Endothelial cell of umbilical vein (primary cell): ENCODE measurements around the gene CBX2. TPM values are rescaled to one million over a fixed set of nuclear protein-coding genes. Genes with fewer than 3 reads are reported as not detected.

Experiments used
- BruUV-seq: library from RNA; stranded (reverse); fragments of 400-500 nt; replicated peaks from 2 replicates; lab custom pipeline; 2021; lab: Mats Ljungman, UMichigan
- CTCF ChIA-PET: fragments of 300-600, 350-600 bp; sonication (Branson Sonifier 250); formaldehyde crosslinking; loops from one replicate; lab custom pipeline; 2021; ENCODE audit warnings: antibody characterized with exemption, inconsistent platforms; lab: Charles Lee
- POLR2A ChIA-PET: fragments of 300-600, 350-600 bp; sonication (Branson Sonifier 250); formaldehyde crosslinking; loops from one replicate; lab custom pipeline; 2021; ENCODE audit warnings: antibody characterized with exemption, inconsistent platforms; lab: Charles Lee
- DNase-seq: peaks from one replicate; pipeline ENCODE4 v3.0.0-alpha.2; 2011; ENCODE audit warnings: low read depth, low spot score
- FAIRE-seq: peaks from 2 replicates; lab custom pipeline; 2011; peaks lifted over from hg19 to GRCh38; lab: Jason Lieb, UNC
- H2AFZ ChIP-seq: 2 replicates; pipeline ENCODE4 v1.6.0; 2012; ENCODE audit warnings: low read depth, low read length, control low read depth, inconsistent platforms
- H3K27ac ChIP-seq: 2 replicates; pipeline ENCODE4 v1.5.1; 2011; ENCODE audit warnings: low read depth, mild to moderate bottlenecking, control low read depth, low read length, moderate library complexity; ENCODE audit not compliant: insufficient read depth
- H3K27me3 ChIP-seq, 2 experiments: 2 replicates each; pipeline versions ENCODE4 v1.6.0 to v1.6.1; 2011; ENCODE audit warnings: low read length in 2 of 2, mixed read lengths in 1 of 2; ENCODE audit not compliant: control insufficient read depth in 2 of 2, insufficient read depth in 2 of 2
- H3K36me3 ChIP-seq, 2 experiments: 2 replicates in 1 of 2; 3 replicates in 1 of 2; pipeline ENCODE4 v1.5.1; 2011; ENCODE audit warnings: low read length in 2 of 2, mild to moderate bottlenecking in 1 of 2, moderate library complexity in 1 of 2; ENCODE audit not compliant: control insufficient read depth in 2 of 2, insufficient read depth in 2 of 2; ENCODE audit errors: extremely low read depth in 1 of 2
- H3K4me1 ChIP-seq: 3 replicates; pipeline ENCODE4 v1.5.1; 2011; ENCODE audit warnings: mild to moderate bottlenecking, low read length; ENCODE audit not compliant: control insufficient read depth, insufficient read depth; ENCODE audit errors: extremely low read depth
- H3K4me2 ChIP-seq: 2 replicates; pipeline ENCODE4 v1.6.1; 2011; ENCODE audit warnings: low read length, control low read depth, mixed read lengths; ENCODE audit not compliant: insufficient read depth
- H3K4me3 ChIP-seq, 3 experiments: fragments of 200-600 bp in 1 of 3; sonication (generic), shearing (Covaris generic) in 1 of 3; replicated peaks in 1 of 3; 2 replicates each; pipeline ENCODE4 v1.5.1; 2011 to 2016; ENCODE audit warnings: control low read depth in 3 of 3, low read length in 3 of 3, mild to moderate bottlenecking in 2 of 3, inconsistent platforms in 1 of 3, low read depth in 1 of 3, moderate library complexity in 1 of 3; ENCODE audit not compliant: insufficient read depth in 1 of 3
- H3K79me2 ChIP-seq: 2 replicates; pipeline ENCODE4 v1.6.0; 2012; ENCODE audit warnings: low read length, inconsistent platforms; ENCODE audit not compliant: control insufficient read depth, insufficient read depth
- H3K9ac ChIP-seq: replicated peaks from 2 replicates; pipeline ENCODE3; 2011; ENCODE audit warnings: low read length, control low read depth; ENCODE audit not compliant: insufficient read depth; ENCODE audit errors: extremely low read depth
- H3K9me1 ChIP-seq: replicated peaks from 3 replicates; pipeline ENCODE4 v1.6.0; 2011; ENCODE audit warnings: mild to moderate bottlenecking, low read length; ENCODE audit not compliant: control insufficient read depth, insufficient read depth; ENCODE audit errors: extremely low read depth
- H3K9me3 ChIP-seq: replicated peaks from 2 replicates; pipeline ENCODE4 v1.5.1; 2012; ENCODE audit warnings: low read length, inconsistent platforms; ENCODE audit not compliant: control insufficient read depth, insufficient read depth
- H4K20me1 ChIP-seq: replicated peaks from 2 replicates; pipeline ENCODE3; 2011; ENCODE audit warnings: mild to moderate bottlenecking, low read length; ENCODE audit not compliant: control insufficient read depth, insufficient read depth; ENCODE audit errors: extremely low read depth
- CTCF ChIP-seq, 2 donors: IDR thresholded peaks; 1 replicate in 1 of 2; 2 replicates in 1 of 2; pipeline ENCODE4 v1.5.1; 2011; ENCODE audit warnings: low read length in 2 of 2, mild to moderate bottlenecking in 2 of 2, moderate library complexity in 2 of 2, control low read depth in 1 of 2, inconsistent platforms in 1 of 2, low read depth in 1 of 2; ENCODE audit not compliant: insufficient read depth in 1 of 2; ENCODE audit errors: extremely low read depth in 1 of 2
- EZH2 ChIP-seq: IDR thresholded peaks from 2 replicates; pipeline ENCODE4 v1.6.1; 2012; ENCODE audit warnings: borderline replicate concordance, low read depth, mild to moderate bottlenecking, moderate library complexity, low read length, inconsistent platforms; ENCODE audit not compliant: severe bottlenecking
- MYC ChIP-seq: IDR thresholded peaks from one replicate; pipeline ENCODE4 v1.6.1; 2011; ENCODE audit warnings: mild to moderate bottlenecking, low read depth, low read length
- dilution Hi-C: fragments of 300-500 bp; cut with MboI; formaldehyde crosslinking; loops from one replicate; pipeline ENCODE4 v1.15.0; 2019; ENCODE audit warnings: low sequenced_read_pairs; ENCODE audit not compliant: extremely low pct_ligation_motif_present
- intact Hi-C: fragments of 100-400 bp; cut with micrococcal nuclease; formaldehyde crosslinking; loops from one replicate; pipeline ENCODE4 v1.10.0; 2022
- polyA plus RNA-seq, 4 experiments: library from polyadenylated mRNA; depleted of rRNA in 3 of 4; stranded (reverse) in 3 of 4; unstranded in 1 of 4; fragments of >200 nt; gene quantifications; 2 replicates each; pipeline versions ENCODE4 v1.2.1 to v1.2.3, GENCODE V29; 2011 to 2012; ENCODE audit warnings: missing spikeins in 1 of 4
- total RNA-seq: library from RNA; stranded (reverse); gene quantifications from 2 replicates; pipeline ENCODE4 v1.2.3, GENCODE V29; 2021

Gene CBX2
- total and polyA plus RNA-seq, 2 donors (not counting 3 experiments of a cell fraction or from before 2014, with no cell fraction given): 10.5 to 20.0 TPM

GRCh38 chr17:79791735-79792161 lies 13.8 kb downstream of the CBX2 start:
- ChIA-PET POLR2A (no interaction called here), CTCF (interaction anchor here (0.6 to 3.5 kb wide), 4 partner anchors 46 to 84 kb away, joined by 4 to 20 read pairs (median 4); no protein-coding TSS in a partner anchor)
- Histone ChIP-seq H3K4me3 (no peak overlapping the region), H3K79me2 (no peaks in the 10 kb centered on the region), H2AFZ (no peak overlapping the region), H3K36me3 (no peaks in the 10 kb centered on the region), H3K27ac (no peak overlapping the region), H3K4me1 (peaks cover 10% of the 10 kb centered on the region), H3K27me3 (peaks cover 39 to 57% of the 10 kb centered on the region in 2 experiments), H4K20me1 (no peaks in the 10 kb centered on the region), H3K9me1 (no peaks in the 10 kb centered on the region), H3K9me3 (no peaks in the 10 kb centered on the region), H3K4me2 (no peak overlapping the region), H3K9ac (no peak overlapping the region)
- no peak for FAIRE-seq
- intact Hi-C loops: loop anchor here (2.0 kb wide), 1 partner anchor 133 kb away; no protein-coding TSS in a partner anchor
- BruUV-seq: no TSS peak
- TF ChIP-seq EZH2: peak; percentile 99
- TF ChIP-seq CTCF (IDR thresholded peaks at IDR 0.05; ENCODE audit: extremely low read depth in 1 of 2, insufficient read depth in 1 of 2, low read depth in 1 of 2, low read length in 2 of 2): no peak
- dilution Hi-C loops: no loop called here
- DNase-seq: no peak

- POLR2A ChIA-PET: no interaction called here
Measured at GRCh38 chr17:79792341-79792871, 14.5 kb downstream of the CBX2 start.

More at GRCh38 chr17:79792341-79792871, 14.5 kb downstream of the CBX2 start:
- Histone ChIP-seq H3K9me1 (no peaks in the 10 kb centered on the region), H2AFZ (no peak overlapping the region), H3K36me3 (no peaks in the 10 kb centered on the region), H3K27me3 (peaks cover 37 to 55% of the 10 kb centered on the region in 2 experiments), H4K20me1 (no peaks in the 10 kb centered on the region), H3K4me3 (no peak overlapping the region), H3K4me1 (peaks cover 10% of the 10 kb centered on the region), H3K4me2 (no peak overlapping the region), H3K79me2 (no peaks in the 10 kb centered on the region), H3K27ac (no peak overlapping the region), H3K9ac (no peak overlapping the region), H3K9me3 (no peaks in the 10 kb centered on the region)
- dilution Hi-C loops: no loop called here
- DNase-seq (no peak), FAIRE-seq (no peak)
- TF ChIP-seq EZH2: peak; percentile 6
- no peak for TF ChIP-seq MYC
- intact Hi-C loops: no loop called here
- BruUV-seq: no TSS peak
- CTCF ChIA-PET: interaction anchor here (2.2 kb wide), 1 partner anchor 19 kb away, joined by 10 read pairs; no protein-coding TSS in a partner anchor
